Measurements from ENCODE around the gene MALT1.

DNA sequence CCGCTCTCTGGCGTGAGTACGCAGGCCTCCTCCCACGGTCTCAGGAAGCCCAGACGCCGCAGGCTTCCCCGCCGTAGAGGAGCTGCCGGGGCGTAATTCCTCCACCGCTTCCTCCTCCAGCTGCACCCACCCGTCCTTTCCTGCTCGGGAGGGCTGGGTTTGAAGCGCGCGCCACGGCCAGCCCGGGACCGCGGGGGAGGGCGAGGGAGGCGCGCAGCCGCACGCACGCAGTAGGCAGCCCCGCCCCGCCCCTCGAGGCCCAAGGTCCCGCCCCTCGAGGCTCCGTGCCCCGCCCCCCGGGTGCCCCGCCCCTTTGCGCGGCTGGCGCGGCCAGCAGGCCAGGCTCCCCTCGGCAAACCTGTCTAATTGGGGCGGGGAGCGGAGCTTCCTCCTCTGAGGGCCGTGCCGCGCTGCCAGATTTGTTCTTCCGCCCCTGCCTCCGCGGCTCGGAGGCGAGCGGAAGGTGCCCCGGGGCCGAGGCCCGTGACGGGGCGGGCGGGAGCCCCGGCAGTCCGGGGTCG is at the start of gene MALT1:
- TF ChIP-seq, protein P1, sequence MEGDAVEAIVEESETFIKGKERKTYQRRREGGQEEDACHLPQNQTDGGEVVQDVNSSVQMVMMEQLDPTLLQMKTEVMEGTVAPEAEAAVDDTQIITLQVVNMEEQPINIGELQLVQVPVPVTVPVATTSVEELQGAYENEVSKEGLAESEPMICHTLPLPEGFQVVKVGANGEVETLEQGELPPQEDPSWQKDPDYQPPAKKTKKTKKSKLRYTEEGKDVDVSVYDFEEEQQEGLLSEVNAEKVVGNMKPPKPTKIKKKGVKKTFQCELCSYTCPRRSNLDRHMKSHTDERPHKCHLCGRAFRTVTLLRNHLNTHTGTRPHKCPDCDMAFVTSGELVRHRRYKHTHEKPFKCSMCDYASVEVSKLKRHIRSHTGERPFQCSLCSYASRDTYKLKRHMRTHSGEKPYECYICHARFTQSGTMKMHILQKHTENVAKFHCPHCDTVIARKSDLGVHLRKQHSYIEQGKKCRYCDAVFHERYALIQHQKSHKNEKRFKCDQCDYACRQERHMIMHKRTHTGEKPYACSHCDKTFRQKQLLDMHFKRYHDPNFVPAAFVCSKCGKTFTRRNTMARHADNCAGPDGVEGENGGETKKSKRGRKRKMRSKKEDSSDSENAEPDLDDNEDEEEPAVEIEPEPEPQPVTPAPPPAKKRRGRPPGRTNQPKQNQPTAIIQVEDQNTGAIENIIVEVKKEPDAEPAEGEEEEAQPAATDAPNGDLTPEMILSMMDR (IDR thresholded peaks at IDR 0.05): no peak
- TF ChIP-seq, protein P2, sequence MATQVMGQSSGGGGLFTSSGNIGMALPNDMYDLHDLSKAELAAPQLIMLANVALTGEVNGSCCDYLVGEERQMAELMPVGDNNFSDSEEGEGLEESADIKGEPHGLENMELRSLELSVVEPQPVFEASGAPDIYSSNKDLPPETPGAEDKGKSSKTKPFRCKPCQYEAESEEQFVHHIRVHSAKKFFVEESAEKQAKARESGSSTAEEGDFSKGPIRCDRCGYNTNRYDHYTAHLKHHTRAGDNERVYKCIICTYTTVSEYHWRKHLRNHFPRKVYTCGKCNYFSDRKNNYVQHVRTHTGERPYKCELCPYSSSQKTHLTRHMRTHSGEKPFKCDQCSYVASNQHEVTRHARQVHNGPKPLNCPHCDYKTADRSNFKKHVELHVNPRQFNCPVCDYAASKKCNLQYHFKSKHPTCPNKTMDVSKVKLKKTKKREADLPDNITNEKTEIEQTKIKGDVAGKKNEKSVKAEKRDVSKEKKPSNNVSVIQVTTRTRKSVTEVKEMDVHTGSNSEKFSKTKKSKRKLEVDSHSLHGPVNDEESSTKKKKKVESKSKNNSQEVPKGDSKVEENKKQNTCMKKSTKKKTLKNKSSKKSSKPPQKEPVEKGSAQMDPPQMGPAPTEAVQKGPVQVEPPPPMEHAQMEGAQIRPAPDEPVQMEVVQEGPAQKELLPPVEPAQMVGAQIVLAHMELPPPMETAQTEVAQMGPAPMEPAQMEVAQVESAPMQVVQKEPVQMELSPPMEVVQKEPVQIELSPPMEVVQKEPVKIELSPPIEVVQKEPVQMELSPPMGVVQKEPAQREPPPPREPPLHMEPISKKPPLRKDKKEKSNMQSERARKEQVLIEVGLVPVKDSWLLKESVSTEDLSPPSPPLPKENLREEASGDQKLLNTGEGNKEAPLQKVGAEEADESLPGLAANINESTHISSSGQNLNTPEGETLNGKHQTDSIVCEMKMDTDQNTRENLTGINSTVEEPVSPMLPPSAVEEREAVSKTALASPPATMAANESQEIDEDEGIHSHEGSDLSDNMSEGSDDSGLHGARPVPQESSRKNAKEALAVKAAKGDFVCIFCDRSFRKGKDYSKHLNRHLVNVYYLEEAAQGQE (IDR thresholded peaks at IDR 0.05; ENCODE audit: insufficient read depth in 1 of 2, low read depth in 2 of 2, low read length in 1 of 2): no peak
